Fibroblast of skin of scalp (primary cell): ENCODE results near the gene PROSER3. TPM values are rescaled to one million over a fixed set of nuclear protein-coding genes. Genes with fewer than 3 reads are reported as not detected.

Experiments
- DNase-seq: peaks from one replicate; pipeline ENCODE4 v3.0.0-alpha.2; 2013
- polyA plus RNA-seq, 2 experiments: library from polyadenylated mRNA; unstranded; fragments of 120-200 nt; gene quantifications; one replicate each; pipeline ENCODE4 v1.2.1, GENCODE V29; 2013; ENCODE audit not compliant: insufficient read length in 2 of 2

PROSER3 gene
- 12.1 TPM for polyA plus RNA-seq (2013, experiment 1 of 2; ENCODE audit: insufficient read length)
- 12.1 TPM for polyA plus RNA-seq (2013, experiment 2 of 2; ENCODE audit: insufficient read length)

GRCh38 chr19:35757749-35758608 is at the start of gene PROSER3:
Gene PROSER3 (plus strand): TSS chr19:35758176. CDS start chr19:35758216, 40 bp downstream.
- DNase-seq, result peak; percentile 100

GRCh38 chr19:35708391-35708790 is 49.6 kb upstream of the PROSER3 start:
- DNase-seq, result no peak

- DNase-seq, result no peak
Observed at GRCh38 chr19:35710784-35711723, 46.9 kb upstream of the PROSER3 start.

GRCh38 chr19:35712567-35713505 is 45.1 kb upstream of the PROSER3 start:
- DNase-seq, result no peak

GRCh38 chr19:35713506-35713850 is 44.5 kb upstream of the PROSER3 start:
- DNase-seq, result no peak

GRCh38 chr19:35713904-35714495 is 44.0 kb upstream of the PROSER3 start:
- DNase-seq, result no peak

GRCh38 chr19:35714601-35715354 is 43.2 kb upstream of the PROSER3 start:
- DNase-seq, result no peak

GRCh38 chr19:35715355-35715809 is 42.6 kb upstream of the PROSER3 start:
- no peak for DNase-seq

- no peak for DNase-seq
Observed at GRCh38 chr19:35715981-35716800, 41.8 kb upstream of the PROSER3 start.

GRCh38 chr19:35716801-35717664 is 40.9 kb upstream of the PROSER3 start:
- DNase-seq, result peak; percentile 85

- peak; percentile 98 for DNase-seq
Observed at GRCh38 chr19:35717665-35718344, 40.2 kb upstream of the PROSER3 start, which contains the start of gene KMT2B. Gene KMT2B (plus strand): TSS chr19:35718003. CDS start chr19:35718019, 16 bp downstream.

- DNase-seq, result no peak
Observed at GRCh38 chr19:35718345-35719041, 39.5 kb upstream of the PROSER3 start.

- no peak for DNase-seq
Observed at GRCh38 chr19:35719402-35720162, 38.4 kb upstream of the PROSER3 start.

- no peak for DNase-seq
Observed at GRCh38 chr19:35720163-35720524, 37.8 kb upstream of the PROSER3 start.

- DNase-seq, result no peak
Observed at GRCh38 chr19:35720648-35721047, 37.3 kb upstream of the PROSER3 start.

GRCh38 chr19:35721374-35721773 is 36.6 kb upstream of the PROSER3 start:
- DNase-seq, result no peak

- no peak for DNase-seq
Observed at GRCh38 chr19:35722461-35722860, 35.5 kb upstream of the PROSER3 start.
